NCI-H1694 (cell line): ENCODE data around the gene NEO1.

Source experiments
- DNase-seq: peaks from one replicate; lab custom pipeline; 2025; lab: John Stamatoyannopoulos, UW

The NEO1 gene, protein sequence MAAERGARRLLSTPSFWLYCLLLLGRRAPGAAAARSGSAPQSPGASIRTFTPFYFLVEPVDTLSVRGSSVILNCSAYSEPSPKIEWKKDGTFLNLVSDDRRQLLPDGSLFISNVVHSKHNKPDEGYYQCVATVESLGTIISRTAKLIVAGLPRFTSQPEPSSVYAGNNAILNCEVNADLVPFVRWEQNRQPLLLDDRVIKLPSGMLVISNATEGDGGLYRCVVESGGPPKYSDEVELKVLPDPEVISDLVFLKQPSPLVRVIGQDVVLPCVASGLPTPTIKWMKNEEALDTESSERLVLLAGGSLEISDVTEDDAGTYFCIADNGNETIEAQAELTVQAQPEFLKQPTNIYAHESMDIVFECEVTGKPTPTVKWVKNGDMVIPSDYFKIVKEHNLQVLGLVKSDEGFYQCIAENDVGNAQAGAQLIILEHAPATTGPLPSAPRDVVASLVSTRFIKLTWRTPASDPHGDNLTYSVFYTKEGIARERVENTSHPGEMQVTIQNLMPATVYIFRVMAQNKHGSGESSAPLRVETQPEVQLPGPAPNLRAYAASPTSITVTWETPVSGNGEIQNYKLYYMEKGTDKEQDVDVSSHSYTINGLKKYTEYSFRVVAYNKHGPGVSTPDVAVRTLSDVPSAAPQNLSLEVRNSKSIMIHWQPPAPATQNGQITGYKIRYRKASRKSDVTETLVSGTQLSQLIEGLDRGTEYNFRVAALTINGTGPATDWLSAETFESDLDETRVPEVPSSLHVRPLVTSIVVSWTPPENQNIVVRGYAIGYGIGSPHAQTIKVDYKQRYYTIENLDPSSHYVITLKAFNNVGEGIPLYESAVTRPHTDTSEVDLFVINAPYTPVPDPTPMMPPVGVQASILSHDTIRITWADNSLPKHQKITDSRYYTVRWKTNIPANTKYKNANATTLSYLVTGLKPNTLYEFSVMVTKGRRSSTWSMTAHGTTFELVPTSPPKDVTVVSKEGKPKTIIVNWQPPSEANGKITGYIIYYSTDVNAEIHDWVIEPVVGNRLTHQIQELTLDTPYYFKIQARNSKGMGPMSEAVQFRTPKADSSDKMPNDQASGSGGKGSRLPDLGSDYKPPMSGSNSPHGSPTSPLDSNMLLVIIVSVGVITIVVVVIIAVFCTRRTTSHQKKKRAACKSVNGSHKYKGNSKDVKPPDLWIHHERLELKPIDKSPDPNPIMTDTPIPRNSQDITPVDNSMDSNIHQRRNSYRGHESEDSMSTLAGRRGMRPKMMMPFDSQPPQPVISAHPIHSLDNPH (N-terminal part only)

DNA sequence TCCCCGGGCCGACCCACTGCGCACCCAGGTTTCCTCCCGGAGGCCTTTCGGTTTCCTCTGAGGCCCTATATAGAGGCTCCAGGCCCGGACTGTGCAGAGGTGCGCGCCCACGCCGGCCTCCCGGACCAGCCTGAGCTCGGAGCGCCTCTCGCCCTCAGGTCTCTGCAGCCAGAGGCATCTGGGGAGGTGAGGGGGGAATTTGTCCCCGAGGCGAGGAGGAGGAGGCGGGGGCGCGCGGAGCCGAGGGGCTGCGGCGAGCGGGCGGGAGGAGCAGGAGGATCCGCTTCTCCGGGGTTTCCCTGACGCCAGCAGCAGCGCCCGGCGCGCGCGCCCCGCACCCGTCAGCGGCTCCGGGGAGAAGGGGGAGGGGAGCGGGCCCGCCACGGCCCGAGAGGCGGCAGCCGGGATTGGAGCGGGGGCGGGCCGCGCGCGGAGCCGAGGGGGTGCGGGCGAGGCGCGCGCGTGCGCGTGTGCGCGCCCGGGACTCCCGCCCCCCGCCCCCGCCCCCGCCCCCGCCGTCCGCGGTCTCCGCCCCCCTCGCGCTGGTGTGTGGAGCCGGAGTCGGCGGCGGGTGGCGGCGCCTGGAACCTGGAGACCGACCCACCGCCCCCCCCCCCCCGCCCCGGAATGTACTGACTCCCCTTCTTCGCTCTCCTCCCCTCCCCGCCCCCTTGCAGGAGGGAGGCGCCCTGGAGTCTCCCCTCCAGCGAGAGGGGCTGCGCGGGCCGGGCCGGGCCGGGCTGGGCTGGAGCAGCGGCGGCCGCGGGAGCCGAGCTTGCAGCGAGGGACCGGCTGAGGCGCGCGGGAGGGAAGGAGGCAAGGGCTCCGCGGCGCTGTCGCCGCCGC lies at the start of gene NEO1:
Gene NEO1 (plus strand): TSS at position 657 of the 846 bp plus-strand sequence. CDS start 213 bp downstream, outside the sequence.
- DNase-seq, result peak; percentile 51

DNA sequence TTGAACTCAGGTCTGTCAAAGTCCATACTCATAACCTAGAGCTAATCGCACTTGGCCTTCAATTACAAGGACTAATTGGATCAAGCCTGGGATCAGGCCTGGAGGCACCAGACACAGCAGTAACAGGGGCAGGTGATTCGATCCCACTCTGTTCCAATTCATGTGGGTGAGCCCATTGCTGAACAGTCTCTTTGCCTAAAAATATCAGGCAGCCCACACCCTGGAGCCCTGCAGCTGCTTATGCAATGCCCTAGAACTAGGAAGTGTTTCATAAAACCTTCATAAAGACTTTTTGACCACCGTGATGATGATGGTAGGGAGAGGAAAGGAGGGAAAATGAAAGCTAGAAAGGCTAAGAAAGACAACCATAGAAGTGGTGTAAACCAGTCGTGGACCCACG lies 47.8 kb upstream of the NEO1 start:
- DNase-seq, result no peak

- DNase-seq, result no peak
Observed at GRCh38 chr15:73005032-73005431, 47.2 kb upstream of the NEO1 start.

DNA sequence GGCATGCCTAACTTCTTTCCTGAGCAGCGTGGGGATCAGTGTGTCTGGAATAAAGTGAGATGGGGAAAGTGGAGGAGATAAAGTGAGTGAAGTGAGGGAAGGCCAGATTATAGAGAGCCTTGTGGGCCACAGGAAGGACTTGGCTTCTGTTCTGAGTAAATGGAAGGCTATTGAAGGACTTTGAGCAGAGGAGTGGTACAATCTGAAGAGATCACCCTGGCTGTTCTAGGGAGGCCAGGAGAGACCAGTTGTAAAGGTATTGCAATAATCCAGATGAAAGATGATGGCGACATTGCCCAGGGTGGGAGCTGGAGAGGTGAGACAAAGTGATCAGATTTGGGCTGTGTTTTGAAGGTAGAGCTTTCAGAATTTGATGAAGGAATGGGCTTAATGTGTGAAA lies 46.8 kb upstream of the NEO1 start:
- no peak for DNase-seq

DNA sequence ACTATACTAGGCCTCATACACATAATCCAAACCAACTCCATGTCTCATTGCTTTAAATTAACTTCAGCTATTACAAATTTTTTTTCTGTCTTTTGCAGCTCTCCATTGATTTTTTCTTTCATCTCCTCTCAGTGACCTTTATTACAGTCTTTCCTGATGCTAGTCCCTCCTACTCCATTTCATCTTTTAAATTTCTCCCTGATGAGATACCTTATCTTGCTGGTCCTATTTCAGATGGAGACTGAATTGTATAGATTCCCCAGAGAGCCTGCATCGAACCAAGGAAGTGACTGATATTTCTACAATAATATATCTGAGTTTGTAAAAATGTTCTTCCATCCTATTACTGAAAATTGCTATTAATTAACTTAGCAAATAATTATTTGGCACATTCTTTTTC lies 45.7 kb upstream of the NEO1 start:
- no peak for DNase-seq

- DNase-seq, result no peak
Observed at GRCh38 chr15:73009066-73010056, 42.9 kb upstream of the NEO1 start.

GRCh38 chr15:73010154-73011152 lies 41.8 kb upstream of the NEO1 start:
- no peak for DNase-seq

DNA sequence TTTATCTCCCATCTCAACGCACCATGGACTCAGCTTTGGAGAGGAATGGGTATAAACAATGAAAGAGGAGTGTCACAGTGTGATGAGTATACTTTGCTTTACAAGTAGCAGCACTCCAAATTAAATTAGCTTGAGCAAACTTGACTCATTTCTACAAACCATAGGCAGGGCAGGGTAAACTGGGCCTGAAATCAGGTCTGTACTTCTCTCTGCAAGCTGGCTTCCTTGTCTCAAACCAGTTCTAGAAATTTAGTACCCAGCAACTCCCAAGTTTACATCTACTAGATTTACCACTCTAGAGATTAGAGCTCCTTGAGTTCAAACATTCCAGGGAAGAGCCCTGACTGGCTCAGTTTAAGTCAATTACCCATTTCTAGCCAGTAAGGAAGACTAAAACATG lies 37.4 kb upstream of the NEO1 start:
- no peak for DNase-seq

GRCh38 chr15:73015493-73015892 lies 36.8 kb upstream of the NEO1 start:
- no peak for DNase-seq

- DNase-seq, result no peak
Observed at GRCh38 chr15:73017987-73018386, 34.3 kb upstream of the NEO1 start.

DNA sequence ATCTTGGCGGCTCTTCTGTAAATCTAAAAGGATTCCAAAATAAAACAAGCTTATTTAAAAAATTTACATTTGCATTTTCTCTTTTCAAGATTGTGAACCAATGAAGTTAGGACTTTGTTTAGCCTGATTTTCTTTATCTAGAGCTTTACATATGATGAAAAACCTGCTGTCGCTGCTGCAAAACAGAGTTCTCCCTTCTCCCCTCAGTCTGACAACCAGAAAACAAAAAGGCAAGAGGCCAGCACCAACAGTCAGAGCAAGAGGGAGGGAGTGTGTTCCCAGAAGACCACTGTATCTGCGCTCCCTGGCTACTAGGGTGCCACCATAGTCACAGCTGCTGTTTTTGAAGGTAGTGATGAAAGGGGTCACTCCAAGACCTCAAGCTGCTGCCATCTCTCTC lies 33.1 kb upstream of the NEO1 start:
- no peak for DNase-seq

- no peak for DNase-seq
Observed at GRCh38 chr15:73019601-73020146, 32.6 kb upstream of the NEO1 start.

DNA sequence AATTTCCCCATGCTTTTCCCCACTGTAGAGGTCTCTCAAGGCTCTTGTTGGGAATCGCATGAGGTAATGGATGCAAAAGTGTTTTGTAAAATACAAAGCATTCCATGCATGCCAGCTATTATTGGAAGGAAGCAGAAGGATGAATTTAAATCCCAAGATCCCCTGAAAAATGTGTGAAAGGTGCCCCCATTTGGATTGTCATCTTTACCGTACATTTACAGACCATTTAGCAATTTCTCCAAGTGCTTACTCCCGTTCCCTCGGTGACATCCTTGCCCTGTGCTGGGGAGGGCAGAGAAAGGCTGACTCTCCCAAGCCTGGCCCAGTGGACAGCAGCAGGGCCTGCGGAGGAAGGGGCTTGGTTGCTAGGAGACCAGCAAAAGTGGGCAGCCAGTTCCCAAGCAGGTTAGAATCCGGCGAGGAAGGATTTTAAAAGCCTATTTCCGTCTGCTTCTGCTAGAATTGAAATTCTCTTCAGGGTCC lies 31.1 kb upstream of the NEO1 start:
- no peak for DNase-seq

DNA sequence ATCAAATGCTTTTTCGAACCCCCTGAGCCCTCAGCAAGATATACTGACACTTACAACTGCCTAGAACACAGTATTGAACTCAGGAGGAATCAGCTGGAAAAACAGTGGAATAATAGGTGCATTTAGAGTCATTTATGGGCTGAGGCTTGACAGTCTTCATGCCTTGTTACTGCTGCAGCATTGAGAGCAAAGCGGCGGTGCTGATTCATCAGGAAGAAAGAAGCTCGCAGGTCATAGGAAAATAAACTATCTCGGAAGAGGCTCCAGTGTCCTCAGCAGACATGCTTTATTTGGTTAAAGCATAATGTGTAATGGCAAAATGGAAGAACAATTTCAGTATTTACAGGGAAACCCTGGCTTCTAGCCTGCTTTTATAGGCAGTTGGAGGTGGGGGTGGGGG lies 30.1 kb upstream of the NEO1 start:
- no peak for DNase-seq

- DNase-seq, result no peak
Observed at GRCh38 chr15:73023071-73023470, 29.2 kb upstream of the NEO1 start.

- DNase-seq, result no peak
Observed at GRCh38 chr15:73024168-73024567, 28.1 kb upstream of the NEO1 start.

DNA sequence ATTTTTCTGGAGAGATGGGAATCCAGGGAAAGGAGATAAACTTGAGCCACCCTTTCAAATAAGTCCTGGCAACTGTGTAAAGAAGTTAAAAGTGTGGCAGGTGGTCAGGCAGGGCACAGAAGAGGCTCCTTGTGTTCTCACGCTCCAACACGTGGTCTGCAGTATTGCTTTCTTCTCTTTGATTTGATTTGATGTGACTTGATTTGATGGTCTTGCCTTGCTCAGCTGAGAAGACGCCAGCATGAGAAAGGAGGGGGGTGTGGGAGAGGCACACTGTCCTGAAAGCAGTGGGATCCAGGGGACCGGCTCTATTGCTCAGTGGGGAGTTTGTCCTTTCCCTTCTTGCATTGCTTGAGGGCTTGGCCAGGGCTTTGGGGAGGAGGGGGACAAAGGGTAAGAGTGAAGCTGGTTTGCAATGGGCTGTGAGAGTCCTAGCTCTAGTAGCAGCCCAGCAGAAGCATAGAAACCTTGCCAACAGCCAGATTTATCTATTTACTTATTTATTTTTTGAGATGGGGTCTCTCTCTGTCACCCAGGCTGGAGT lies 25.7 kb upstream of the NEO1 start:
- no peak for DNase-seq

- peak; percentile 42 for DNase-seq
Observed at GRCh38 chr15:73028031-73028430, 24.2 kb upstream of the NEO1 start.
